SH-SY5Y (cell line): Measurements from ENCODE around the gene SLC16A5.

Experiments
- GATA2 ChIP-seq: IDR thresholded peaks from 2 replicates; pipeline ENCODE4 v1.6.1; 2011; ENCODE audit warnings: mild to moderate bottlenecking, low read depth, low read length
- GATA3 ChIP-seq: IDR thresholded peaks from 2 replicates; pipeline ENCODE4 v1.6.1; 2011; ENCODE audit warnings: low read depth, mild to moderate bottlenecking, low read length, moderate library complexity

- no peak for TF ChIP-seq GATA2
- TF ChIP-seq GATA3: no peak
These were observed 26.2 kb downstream of the SLC16A5 start for GRCh38 chr17:75113798-75114551.
